WTC11 (cell line): ENCODE measurements around the gene CBLB. TPM values are rescaled to one million over a fixed set of nuclear protein-coding genes. Genes with fewer than 3 reads are reported as not detected.

ENCODE experiments used
- ATAC-seq: fragments of 200-7000 bp; cut with Tn5 transposase; 2 replicates; pipeline ENCODE4 v1.10.0; 2021; ENCODE audit warnings: mild to moderate bottlenecking, moderate library complexity
- CTCF ChIA-PET: fragments of 300-600 bp; sonication (Branson Sonifier 250); formaldehyde crosslinking; loops from one replicate; lab custom pipeline; 2021; ENCODE audit warnings: antibody characterized with exemption; lab: Charles Lee
- POLR2A ChIA-PET: fragments of 350-600 bp; sonication (Branson Sonifier 250); formaldehyde crosslinking; loops from one replicate; lab custom pipeline; 2021; ENCODE audit warnings: antibody characterized with exemption; lab: Charles Lee
- DNase-seq: peaks from one replicate; pipeline ENCODE4 v3.0.0; 2021; ENCODE audit warnings: low spot score
- H3K27ac Mint-ChIP-seq: 2 replicates; pipeline ENCODE4 v1.8.0; 2021; ENCODE audit warnings: mixed read lengths
- H3K27me3 Mint-ChIP-seq: 2 replicates; pipeline ENCODE4 v1.8.0; 2021; ENCODE audit warnings: low read depth, mild to moderate bottlenecking, moderate library complexity, mixed read lengths
- H3K36me3 Mint-ChIP-seq: 2 replicates; pipeline ENCODE4 v1.8.0; 2021; ENCODE audit warnings: mixed read lengths
- H3K4me1 Mint-ChIP-seq: 2 replicates; pipeline ENCODE4 v1.8.0; 2022; ENCODE audit warnings: mixed read lengths
- H3K4me3 Mint-ChIP-seq: 2 replicates; pipeline ENCODE4 v1.8.0; 2021; ENCODE audit warnings: mild to moderate bottlenecking, moderate library complexity, mixed read lengths
- H3K9me3 Mint-ChIP-seq: 2 replicates; pipeline ENCODE4 v1.8.0; 2021; ENCODE audit warnings: mixed read lengths
- ATF1 ChIP-seq: sonication (generic); formaldehyde crosslinking; IDR thresholded peaks from 2 replicates; pipeline ENCODE4 v1.8.1; 2023; ENCODE audit warnings: mild to moderate bottlenecking, moderate library complexity, missing genetic modification reagents
- ATF3 ChIP-seq: sonication (generic); formaldehyde crosslinking; conservative IDR thresholded peaks from 2 replicates; pipeline ENCODE4 v1.8.1; 2022; ENCODE audit warnings: mild to moderate bottlenecking, missing genetic modification reagents
- ELF4 ChIP-seq: sonication (generic); formaldehyde crosslinking; IDR thresholded peaks from 2 replicates; pipeline ENCODE4 v1.8.1; 2022; ENCODE audit warnings: low read depth, mild to moderate bottlenecking, moderate library complexity, missing genetic modification reagents
- ERG ChIP-seq: fragments of 250-450 bp; sonication (Bioruptor Pico); IDR thresholded peaks from 2 replicates; pipeline ENCODE4 v1.8.0; 2021; ENCODE audit warnings: mild to moderate bottlenecking
- ETV6 ChIP-seq: sonication (generic); formaldehyde crosslinking; IDR thresholded peaks from 2 replicates; pipeline ENCODE4 v1.8.1; 2022; ENCODE audit warnings: mild to moderate bottlenecking, missing genetic modification reagents
- GABPB1 ChIP-seq: sonication (generic); formaldehyde crosslinking; IDR thresholded peaks from 2 replicates; pipeline ENCODE4 v1.8.1; 2023; ENCODE audit warnings: mild to moderate bottlenecking, missing genetic modification reagents
- HMGA2 ChIP-seq: fragments of 250-450 bp; sonication (Bioruptor Pico); IDR thresholded peaks from 2 replicates; pipeline ENCODE4 v1.4.0; 2021; ENCODE audit warnings: mild to moderate bottlenecking, moderate library complexity
- IRF1 ChIP-seq: sonication (generic); formaldehyde crosslinking; IDR thresholded peaks from 2 replicates; pipeline ENCODE4 v1.8.0; 2023; ENCODE audit warnings: missing genetic modification reagents
- MYBL2 ChIP-seq: sonication (generic); formaldehyde crosslinking; IDR thresholded peaks from 2 replicates; pipeline ENCODE4 v1.8.1; 2023; ENCODE audit warnings: mild to moderate bottlenecking, moderate library complexity, missing genetic modification reagents
- NFATC4 ChIP-seq: fragments of 250-450 bp; sonication (Bioruptor Pico); IDR thresholded peaks from 2 replicates; pipeline ENCODE4 v1.9.0; 2021; ENCODE audit warnings: mild to moderate bottlenecking
- NR3C1 ChIP-seq: sonication (generic); formaldehyde crosslinking; conservative IDR thresholded peaks from 2 replicates; pipeline ENCODE4 v1.8.1; 2023; ENCODE audit warnings: low read depth, mild to moderate bottlenecking, missing genetic modification reagents
- RORB ChIP-seq: fragments of 250-450 bp; sonication (Bioruptor Pico); IDR thresholded peaks from 2 replicates; pipeline ENCODE4 v1.9.0; 2021; ENCODE audit warnings: mild to moderate bottlenecking
- TP53 ChIP-seq: sonication (generic); formaldehyde crosslinking; IDR thresholded peaks from 2 replicates; pipeline ENCODE4 v1.8.1; 2023; ENCODE audit warnings: mild to moderate bottlenecking, missing genetic modification reagents
- ZBTB43 ChIP-seq: sonication (generic); formaldehyde crosslinking; IDR thresholded peaks from 2 replicates; pipeline ENCODE4 v1.8.1; 2023; ENCODE audit warnings: mild to moderate bottlenecking, missing genetic modification reagents
- ZMAT4 ChIP-seq: fragments of 250-450 bp; sonication (Bioruptor Pico); IDR thresholded peaks from 2 replicates; pipeline ENCODE4 v1.9.0; 2021; ENCODE audit warnings: mild to moderate bottlenecking
- ZNF121 ChIP-seq: sonication (generic); formaldehyde crosslinking; IDR thresholded peaks from 2 replicates; pipeline ENCODE4 v1.8.0; 2023; ENCODE audit warnings: missing genetic modification reagents
- ZNF219 ChIP-seq: sonication (generic); formaldehyde crosslinking; IDR thresholded peaks from 2 replicates; pipeline ENCODE4 v1.8.0; 2023; ENCODE audit warnings: missing genetic modification reagents, mild to moderate bottlenecking, borderline replicate concordance
- ZNF425 ChIP-seq: fragments of 250-450 bp; sonication (Bioruptor Pico); conservative IDR thresholded peaks from 2 replicates; pipeline ENCODE4 v1.9.0; 2021; ENCODE audit warnings: mild to moderate bottlenecking
- ZNF532 ChIP-seq: fragments of 250-450 bp; sonication (Bioruptor Pico); IDR thresholded peaks from 2 replicates; pipeline ENCODE4 v1.9.0; 2021; ENCODE audit warnings: mild to moderate bottlenecking, borderline replicate concordance
- total RNA-seq: library from RNA; stranded (reverse); gene quantifications from 3 replicates; pipeline ENCODE4 v1.2.3, GENCODE V29; 2021

The CBLB gene
- total RNA-seq, 1 experiment from 2014 or later = 19.8 TPM

- TF ChIP-seq ERG (CRISPR knock-in tag) = no peak
These were observed 36.0 kb upstream of the CBLB start (continued) for GRCh38 chr3:105904678-105905284.

GRCh38 chr3:105904251-105904650 is 35.4 kb upstream of the CBLB start:
- no peak for DNase-seq

GRCh38 chr3:105899516-105899915 is 30.7 kb upstream of the CBLB start:
- no peak for DNase-seq
- no peak overlapping the region for H3K27ac Mint-ChIP-seq
- peaks cover 3% of the 10 kb centered on the region for H3K9me3 Mint-ChIP-seq
- ChIA-PET POLR2A (no interaction called here), CTCF (no interaction called here)
- H3K4me3 Mint-ChIP-seq = no peak overlapping the region
- no peak for ATAC-seq
- peaks cover 4% of the 10 kb centered on the region for H3K4me1 Mint-ChIP-seq
- H3K36me3 Mint-ChIP-seq = no peaks in the 10 kb centered on the region
- no peaks in the 10 kb centered on the region for H3K27me3 Mint-ChIP-seq
- TF ChIP-seq GABPB1 (CRISPR knock-in tag) (no peak), ZNF121 (no peak), ATF1 (CRISPR knock-in tag) (no peak), ELF4 (CRISPR knock-in tag) (no peak), TP53 (CRISPR knock-in tag) (no peak), ZBTB43 (CRISPR knock-in tag) (no peak), ZNF219 (no peak), IRF1 (CRISPR knock-in tag) (no peak), ZNF532 (CRISPR knock-in tag) (no peak)

More at GRCh38 chr3:105904251-105904650, 35.4 kb upstream of the CBLB start:
- no peak overlapping the region for H3K4me3 Mint-ChIP-seq
- ChIA-PET CTCF (no interaction called here), POLR2A (no interaction called here)
- H3K27me3 Mint-ChIP-seq = no peaks in the 10 kb centered on the region
- no peaks in the 10 kb centered on the region for H3K36me3 Mint-ChIP-seq
- H3K27ac Mint-ChIP-seq = no peak overlapping the region
- no peak for ATAC-seq
- peaks cover 5% of the 10 kb centered on the region for H3K9me3 Mint-ChIP-seq
- peaks cover 4% of the 10 kb centered on the region for H3K4me1 Mint-ChIP-seq
- TF ChIP-seq ATF3 (no peak), ZMAT4 (CRISPR knock-in tag) (no peak), NFATC4 (CRISPR knock-in tag) (no peak), MYBL2 (CRISPR knock-in tag) (no peak), TP53 (CRISPR knock-in tag) (no peak), ETV6 (no peak), ZNF425 (CRISPR knock-in tag) (no peak), RORB (CRISPR knock-in tag) (no peak), HMGA2 (CRISPR knock-in tag) (no peak), ZBTB43 (CRISPR knock-in tag) (no peak), NR3C1 (no peak), ATF1 (CRISPR knock-in tag) (no peak)
- TF ChIP-seq, all 79 proteins: peak for 0
